ENCODE results near the gene KSR1.
"Not testable (repeated sequence)": the region's sequence is repeated elsewhere in the genome, so short reads cannot be mapped to it uniquely, and the experiment has no call there.

Gene KSR1

GRCh38 chr17:27657620-27658019 lies 201.4 kb downstream of the KSR1 start:
- DNase-seq (ENCODE audit: low spot score), result no peak

- no peak for DNase-seq (ENCODE audit: low spot score)
Observed at GRCh38 chr17:27659683-27660082, 203.4 kb downstream of the KSR1 start.

GRCh38 chr17:27660436-27660835 lies 204.2 kb downstream of the KSR1 start:
- no peak for DNase-seq (ENCODE audit: low spot score)

GRCh38 chr17:27663936-27664605 lies 207.8 kb downstream of the KSR1 start:
- DNase-seq (ENCODE audit: low spot score), result no peak

- DNase-seq (ENCODE audit: low spot score), result no peak
Observed at GRCh38 chr17:27664606-27664965, 208.3 kb downstream of the KSR1 start.

GRCh38 chr17:27665549-27665948 lies 209.3 kb downstream of the KSR1 start:
- no peak for DNase-seq (ENCODE audit: low spot score)

- DNase-seq (ENCODE audit: low spot score), result not testable (repeated sequence)
Observed at GRCh38 chr17:27666270-27666669, 210.0 kb downstream of the KSR1 start.

GRCh38 chr17:27666831-27667560 lies 210.7 kb downstream of the KSR1 start:
- no peak for DNase-seq (ENCODE audit: low spot score)

- DNase-seq (ENCODE audit: low spot score), result no peak
Observed at GRCh38 chr17:27667656-27668487, 211.6 kb downstream of the KSR1 start.

- no peak for DNase-seq (ENCODE audit: low spot score)
Observed at GRCh38 chr17:27668488-27668823, 212.2 kb downstream of the KSR1 start.

- DNase-seq (ENCODE audit: low spot score), result no peak
Observed at GRCh38 chr17:27669136-27669535, 212.9 kb downstream of the KSR1 start.

- DNase-seq (ENCODE audit: low spot score), result no peak
Observed at GRCh38 chr17:27669850-27670249, 213.6 kb downstream of the KSR1 start.

GRCh38 chr17:27670791-27671590 lies 214.7 kb downstream of the KSR1 start:
- no peak for DNase-seq (ENCODE audit: low spot score)

- DNase-seq (ENCODE audit: low spot score), result no peak
Observed at GRCh38 chr17:27671591-27671910, 215.3 kb downstream of the KSR1 start.

- DNase-seq (ENCODE audit: low spot score), result not testable (repeated sequence)
Observed at GRCh38 chr17:27671977-27672480, 215.8 kb downstream of the KSR1 start.

GRCh38 chr17:27674335-27674734 lies 218.1 kb downstream of the KSR1 start:
- no peak for DNase-seq (ENCODE audit: low spot score)
